Ovary (tissue), 9 donors: ENCODE measurements around the gene FAM171A1. TPM values are rescaled to one million over a fixed set of nuclear protein-coding genes. Genes with fewer than 3 reads are reported as not detected.

Experiments
- DNase-seq, 5 donors: peaks; one replicate each; pipeline ENCODE4 v3.0.0-alpha.2; 2019 to 2020
- H3K27ac ChIP-seq, 2 donors: fragments of 200-600 bp; one replicate each; pipeline versions ENCODE4 v1.5.1 to v1.8.0; 2019 to 2022
- H3K27me3 ChIP-seq: fragments of 200-600 bp; one replicate; pipeline ENCODE4 v1.8.0; 2022
- H3K36me3 ChIP-seq: fragments of 200-600 bp; sonication (generic); one replicate; pipeline ENCODE4 v1.5.1; 2019
- H3K4me1 ChIP-seq: one replicate; pipeline ENCODE4 v1.8.1; 2013; ENCODE audit warnings: mild to moderate bottlenecking, moderate library complexity; ENCODE audit not compliant: insufficient read depth
- H3K4me3 ChIP-seq: fragments of 200-600 bp; sonication (generic); one replicate; pipeline ENCODE4 v1.5.1; 2017
- H3K9me3 ChIP-seq, 2 donors: fragments of 200-600 bp in 1 of 2; sonication (generic) in 1 of 2; one replicate each; pipeline versions ENCODE4 v1.5.1 to v1.8.1; 2013 to 2019; ENCODE audit warnings: mild to moderate bottlenecking in 1 of 2, moderate library complexity in 1 of 2
- CTCF ChIP-seq, 3 donors: fragments of 450-650 bp in 2 of 3; fragments of 200-600 bp in 1 of 3; IDR thresholded peaks; one replicate each; pipeline versions ENCODE4 v1.5.1 to v1.8.0; 2016 to 2022; ENCODE audit warnings: antibody characterized with exemption in 3 of 3, mild to moderate bottlenecking in 1 of 3
- EP300 ChIP-seq: sonication (generic); formaldehyde crosslinking; IDR thresholded peaks from one replicate; pipeline ENCODE4 v1.6.1; 2017; ENCODE audit warnings: antibody characterized with exemption
- POLR2A ChIP-seq: fragments of 450-650 bp; IDR thresholded peaks from one replicate; pipeline ENCODE4 v1.6.1; 2017; ENCODE audit warnings: antibody characterized with exemption, mild to moderate bottlenecking, moderate library complexity
- WGBS, 3 donors: extraction: QIAGEN DNeasy Blood & Tissue Kit in 1 of 3; methylation state at CpG; one replicate each; pipeline versions ENCODE4 v1.1.5 to v1.1.7; 2013 to 2017; 5-methylcytosine and 5-hydroxymethylcytosine counted together
- intact Hi-C, 4 donors: fragments of 100-400 bp; cut with DNase I; formaldehyde crosslinking; loops; one replicate each; pipeline versions ENCODE4 v1.11.0 to v1.15.1; 2022 to 2023
- polyA plus RNA-seq, 2 donors: library from polyadenylated mRNA; stranded (reverse); fragments of 200-250 nt in 1 of 2; fragments of 350-450 nt in 1 of 2; fragmentation: Illumina TruSeq in 1 of 2; extraction: RNeasy Lipid Tissue Mini Kit (QIAGEN cat#74804) in 1 of 2; gene quantifications; one replicate each; pipeline ENCODE4 v1.2.3, GENCODE V29; 2013 to 2014
- total RNA-seq, 7 donors: library from RNA; depleted of rRNA in 2 of 7; stranded (reverse); fragments of >200 nt in 2 of 7; fragmentation: NEBNext Ultra II Directional in 3 of 7; extraction: Animal tissue kit (Norgen Biotek cat#: 25700) in 3 of 7; gene quantifications; one replicate each; pipeline versions ENCODE4 v1.1.0 to v1.2.4, GENCODE V29; 2016 to 2023
- donor health status: DM: no; HTN: no; CAD: no; lungs with moderate emphysema.
- donor health status: DM: no; HTN: no; CAD: no.
- donor health status: Bipolar disorder and iron deficiency.
- donor health status: DM: yes; HTN: yes; CAD: no.
- donor health status: DM: no; HTN: no; CAD: no.
- donor health status: DM: yes; HTN: yes; CAD: no.

FAM171A1 gene
- total and polyA plus RNA-seq, 9 donors = 9.1 to 29.1 (median 23.7) TPM

- intact Hi-C loops = no loop called here
These were observed 115.1 kb downstream of the FAM171A1 start for GRCh38 chr10:15255961-15256360.

GRCh38 chr10:15254808-15255648 is 116.1 kb downstream of the FAM171A1 start:
- no peak for DNase-seq
- Histone ChIP-seq H3K36me3 (no peaks in the 10 kb centered on the region), H3K4me1 (no peaks in the 10 kb centered on the region), H3K9me3 (no peaks in the 10 kb centered on the region), H3K27ac (no peak overlapping the region), H3K27me3 (no peaks in the 10 kb centered on the region), H3K4me3 (no peak overlapping the region)
- TF ChIP-seq EP300 = no peak
- TF ChIP-seq POLR2A = no peak
- no peak for TF ChIP-seq CTCF (IDR thresholded peaks at IDR 0.05)
- WGBS, 3 donors = 52 to 61% (median 60%) methylated on average over 10 of the region's 10 CpGs
- intact Hi-C loops = no loop called here

More at GRCh38 chr10:15255961-15256360, 115.1 kb downstream of the FAM171A1 start:
- Histone ChIP-seq H3K36me3 (no peaks in the 10 kb centered on the region), H3K27me3 (no peaks in the 10 kb centered on the region), H3K9me3 (no peaks in the 10 kb centered on the region), H3K4me1 (no peaks in the 10 kb centered on the region), H3K4me3 (no peak overlapping the region), H3K27ac (no peak overlapping the region)
- no peak for TF ChIP-seq CTCF (IDR thresholded peaks at IDR 0.05)
- TF ChIP-seq POLR2A = no peak
- TF ChIP-seq EP300 = no peak
- 92 to 94% (median 92%) methylated on average over 6 of the region's 6 CpGs for WGBS, 3 donors
- no peak for DNase-seq

- Histone ChIP-seq H3K9me3 (no peaks in the 10 kb centered on the region), H3K27me3 (no peaks in the 10 kb centered on the region), H3K4me3 (no peak overlapping the region), H3K4me1 (no peaks in the 10 kb centered on the region), H3K27ac (no peak overlapping the region), H3K36me3 (no peaks in the 10 kb centered on the region)
- 87 to 88% (median 88%) methylated on average over 16 of the region's 16 CpGs for WGBS, 3 donors
- intact Hi-C loops = no loop called here
- TF ChIP-seq POLR2A = no peak
- no peak for TF ChIP-seq EP300
- TF ChIP-seq CTCF (IDR thresholded peaks at IDR 0.05) = no peak
- no peak for DNase-seq
These were observed 116.9 kb downstream of the FAM171A1 start for GRCh38 chr10:15253951-15254807.

DNA sequence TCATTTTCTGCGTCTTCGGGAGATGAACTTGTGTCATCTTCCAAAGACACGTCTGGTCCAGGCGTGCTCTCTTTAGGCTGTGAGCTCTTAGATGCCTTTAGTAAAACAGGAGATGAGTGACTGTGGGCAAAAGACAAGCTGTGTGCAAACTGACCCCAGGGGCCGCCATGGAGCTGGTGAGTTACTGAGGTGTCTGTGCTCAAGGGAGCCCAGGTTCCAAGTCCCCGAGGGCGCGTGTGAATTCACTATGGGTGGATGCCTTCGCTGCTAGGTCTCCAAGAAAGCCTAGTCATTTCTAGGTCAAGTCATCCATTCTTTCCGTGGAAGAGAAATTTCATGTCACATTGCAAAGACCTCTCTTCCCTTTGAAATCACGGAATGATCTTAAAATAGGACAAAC is 118.7 kb downstream of the FAM171A1 start:
- no peaks in the 10 kb centered on the region for H3K27me3 ChIP-seq
- H3K36me3 ChIP-seq = no peaks in the 10 kb centered on the region
- no peaks in the 10 kb centered on the region for H3K9me3 ChIP-seq
- TF ChIP-seq EP300 (no peak), POLR2A (no peak), CTCF (IDR thresholded peaks at IDR 0.05) (no peak)
- H3K4me3 ChIP-seq = no peak overlapping the region
- no peak for DNase-seq
- no peak overlapping the region for H3K27ac ChIP-seq
- no peaks in the 10 kb centered on the region for H3K4me1 ChIP-seq
- WGBS, 3 donors = 93 to 98% (median 97%) methylated on average over 11 of the region's 11 CpGs
- intact Hi-C loops = no loop called here
